Measurements from ENCODE around the gene GMPR.

DNA sequence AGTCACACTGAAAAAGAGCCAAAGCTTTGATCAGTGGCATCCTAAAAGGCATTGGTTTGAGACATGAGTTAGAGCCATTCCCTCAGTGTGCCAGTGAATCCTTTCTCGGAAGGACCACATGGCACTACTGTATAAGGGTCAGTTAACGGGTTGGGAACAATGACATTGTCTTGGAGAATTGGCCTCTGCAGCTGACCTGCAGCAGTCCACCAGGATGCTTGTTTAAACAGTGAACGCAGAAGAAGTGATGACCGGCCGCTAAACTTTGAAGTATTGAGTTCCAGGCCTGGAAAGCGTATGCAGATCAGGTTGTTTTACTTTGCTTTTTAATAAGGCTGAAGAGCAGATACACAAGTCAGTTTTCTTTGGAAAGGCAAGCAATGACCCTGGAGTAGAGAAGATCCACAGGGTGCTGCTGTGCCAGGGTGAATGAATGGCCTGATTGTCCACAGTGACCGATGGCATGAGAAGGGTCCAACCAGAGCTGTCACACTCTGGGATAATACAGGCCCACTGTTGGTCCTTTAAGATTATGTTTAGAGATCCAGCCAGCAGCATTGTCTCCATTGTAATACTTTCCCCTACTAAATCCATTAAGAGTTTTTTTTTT lies 57.8 kb downstream of the GMPR start:
- TF ChIP-seq CTCF (IDR thresholded peaks at IDR 0.05) (no peak), EP300 (IDR thresholded peaks at IDR 0.05) (no peak)
